Upper lobe of left lung (tissue), 4 donors: ENCODE measurements around the gene FAM168A.

Experiments used
- EP300 ChIP-seq, 4 donors: sonication (generic); formaldehyde crosslinking; IDR thresholded peaks; one replicate each; pipeline ENCODE4 v1.5.1; 2017; ENCODE audit warnings: antibody characterized with exemption in 4 of 4, control low read depth in 2 of 4
- POLR2A ChIP-seq, 4 donors: fragments of 450-650 bp; IDR thresholded peaks; one replicate each; pipeline ENCODE4 v1.5.1; 2016 to 2017; ENCODE audit warnings: antibody characterized with exemption in 4 of 4, mild to moderate bottlenecking in 2 of 4
- POLR2AphosphoS5 ChIP-seq, 2 donors: sonication (generic); formaldehyde crosslinking; IDR thresholded peaks; one replicate each; pipeline ENCODE4 v1.5.1; 2017; ENCODE audit warnings: antibody characterized with exemption in 2 of 2
- TF ChIP-seq, protein P1 (sequence below), 6 experiments: fragments of 450-650 bp in 4 of 6; fragments of 200-600 bp in 2 of 6; sonication (generic) in 2 of 6; IDR thresholded peaks; one replicate each; pipeline ENCODE4 v1.5.1; 2016 to 2019; ENCODE audit warnings: antibody characterized with exemption in 6 of 6

DNA sequence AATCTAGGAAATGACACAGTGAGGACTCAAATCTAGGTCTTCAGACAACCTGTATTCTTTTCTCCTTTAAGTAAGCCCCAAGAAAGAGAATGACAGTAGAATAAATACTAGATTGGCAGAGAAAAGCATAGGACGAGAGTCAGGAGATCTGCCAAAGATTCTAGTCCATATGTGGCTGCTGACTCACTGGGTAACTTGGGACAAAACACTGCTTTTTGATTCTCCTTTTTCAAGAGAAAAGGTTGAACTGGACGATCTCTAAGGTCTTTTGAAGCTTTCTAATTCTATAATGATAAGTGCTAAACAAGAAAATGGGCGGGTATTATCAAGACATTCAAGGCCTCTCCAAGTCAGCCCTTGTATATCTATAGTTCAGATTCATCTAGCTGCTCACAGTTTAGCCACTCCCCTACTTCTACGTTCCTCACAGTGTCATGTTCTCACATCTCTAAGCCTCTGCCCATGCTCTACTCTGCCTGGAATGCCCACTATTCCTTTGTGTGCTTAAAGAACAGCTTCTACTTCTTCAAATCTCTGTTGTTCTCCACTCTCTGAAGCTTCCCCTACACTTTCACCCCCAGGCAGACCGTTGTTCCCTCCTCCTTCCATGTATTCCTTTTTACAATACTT lies 168.7 kb downstream of the FAM168A start:
- TF ChIP-seq, protein P1, sequence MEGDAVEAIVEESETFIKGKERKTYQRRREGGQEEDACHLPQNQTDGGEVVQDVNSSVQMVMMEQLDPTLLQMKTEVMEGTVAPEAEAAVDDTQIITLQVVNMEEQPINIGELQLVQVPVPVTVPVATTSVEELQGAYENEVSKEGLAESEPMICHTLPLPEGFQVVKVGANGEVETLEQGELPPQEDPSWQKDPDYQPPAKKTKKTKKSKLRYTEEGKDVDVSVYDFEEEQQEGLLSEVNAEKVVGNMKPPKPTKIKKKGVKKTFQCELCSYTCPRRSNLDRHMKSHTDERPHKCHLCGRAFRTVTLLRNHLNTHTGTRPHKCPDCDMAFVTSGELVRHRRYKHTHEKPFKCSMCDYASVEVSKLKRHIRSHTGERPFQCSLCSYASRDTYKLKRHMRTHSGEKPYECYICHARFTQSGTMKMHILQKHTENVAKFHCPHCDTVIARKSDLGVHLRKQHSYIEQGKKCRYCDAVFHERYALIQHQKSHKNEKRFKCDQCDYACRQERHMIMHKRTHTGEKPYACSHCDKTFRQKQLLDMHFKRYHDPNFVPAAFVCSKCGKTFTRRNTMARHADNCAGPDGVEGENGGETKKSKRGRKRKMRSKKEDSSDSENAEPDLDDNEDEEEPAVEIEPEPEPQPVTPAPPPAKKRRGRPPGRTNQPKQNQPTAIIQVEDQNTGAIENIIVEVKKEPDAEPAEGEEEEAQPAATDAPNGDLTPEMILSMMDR (IDR thresholded peaks at IDR 0.05) = no peak
- TF ChIP-seq POLR2A (IDR thresholded peaks at IDR 0.05) (no peak), EP300 (IDR thresholded peaks at IDR 0.05) (no peak), POLR2AphosphoS5 (IDR thresholded peaks at IDR 0.05) (no peak)
